HepG2 (cell line): Measurements from ENCODE around the gene ABCB11. TPM values are rescaled to one million over a fixed set of nuclear protein-coding genes. Genes with fewer than 3 reads are reported as not detected.

Source experiments
- BRCA1 ChIP-seq: sonication (generic); formaldehyde crosslinking; IDR thresholded peaks from 2 replicates; pipeline ENCODE4 v1.4.0; 2020; ENCODE audit warnings: missing genetic modification reagents
- GATAD2A ChIP-seq: IDR thresholded peaks from 2 replicates; pipeline ENCODE4 v1.6.1; 2016
- GTF3A ChIP-seq: sonication (generic); formaldehyde crosslinking; conservative IDR thresholded peaks from 2 replicates; pipeline ENCODE4 v1.4.0; 2020; ENCODE audit warnings: mild to moderate bottlenecking, missing genetic modification reagents
- HNF4G ChIP-seq, 2 experiments: sonication (generic) in 1 of 2; formaldehyde crosslinking in 1 of 2; IDR thresholded peaks; 2 replicates each; pipeline versions ENCODE4 v1.4.0 to v1.6.1; 2011 to 2020; ENCODE audit warnings: borderline replicate concordance in 2 of 2, low read depth in 2 of 2, mild to moderate bottlenecking in 2 of 2, low read length in 1 of 2, missing genetic modification reagents in 1 of 2, moderate library complexity in 1 of 2
- IRF2 ChIP-seq: IDR thresholded peaks from 2 replicates; pipeline ENCODE4 v1.6.1; 2018; ENCODE audit warnings: missing genetic modification reagents, missing compliant biosample characterization
- MTA3 ChIP-seq: sonication (generic); formaldehyde crosslinking; IDR thresholded peaks from 2 replicates; pipeline ENCODE4 v1.4.0; 2020; ENCODE audit warnings: missing genetic modification reagents
- SMC3 ChIP-seq: IDR thresholded peaks from 2 replicates; pipeline ENCODE4 v1.6.1; 2011; ENCODE audit warnings: low read length, improper control_type of control experiment
- SNAI1 ChIP-seq: sonication (generic); formaldehyde crosslinking; IDR thresholded peaks from 2 replicates; pipeline ENCODE4 v1.5.0; 2020; ENCODE audit warnings: mild to moderate bottlenecking, missing genetic modification reagents, borderline replicate concordance
- SP4 ChIP-seq: sonication (generic); formaldehyde crosslinking; IDR thresholded peaks from 2 replicates; pipeline ENCODE4 v1.8.1; 2023; ENCODE audit warnings: mild to moderate bottlenecking, missing genetic modification reagents
- TSC22D2 ChIP-seq: sonication (generic); formaldehyde crosslinking; IDR thresholded peaks from 2 replicates; pipeline ENCODE4 v1.5.1; 2020; ENCODE audit warnings: missing genetic modification reagents, mild to moderate bottlenecking, borderline replicate concordance
- ZBTB20 ChIP-seq: sonication (generic); formaldehyde crosslinking; IDR thresholded peaks from 2 replicates; pipeline ENCODE4 v1.8.1; 2023; ENCODE audit warnings: missing genetic modification reagents, low read depth, mild to moderate bottlenecking, borderline replicate concordance
- ZFX ChIP-seq: sonication (generic); formaldehyde crosslinking; IDR thresholded peaks from 2 replicates; pipeline ENCODE4 v1.4.0; 2020; ENCODE audit warnings: mild to moderate bottlenecking, low read depth, missing genetic modification reagents, moderate library complexity
- ZKSCAN8 ChIP-seq: IDR thresholded peaks from 2 replicates; pipeline ENCODE4 v1.6.1; 2016; ENCODE audit warnings: borderline replicate concordance, missing genetic modification reagents, missing compliant biosample characterization
- ZMYM4 ChIP-seq: sonication (generic); formaldehyde crosslinking; IDR thresholded peaks from 2 replicates; pipeline ENCODE4 v1.8.1; 2023; ENCODE audit warnings: mild to moderate bottlenecking, missing genetic modification reagents
- ZNF335 ChIP-seq: sonication (generic); formaldehyde crosslinking; IDR thresholded peaks from 2 replicates; pipeline ENCODE4 v1.4.0; 2020; ENCODE audit warnings: missing genetic modification reagents
- ZNF496 ChIP-seq: sonication (generic); formaldehyde crosslinking; IDR thresholded peaks from 2 replicates; pipeline ENCODE4 v1.8.1; 2023; ENCODE audit warnings: mild to moderate bottlenecking, moderate library complexity, missing genetic modification reagents; ENCODE audit not compliant: insufficient replicate concordance
- ZNF530 ChIP-seq: sonication (generic); formaldehyde crosslinking; IDR thresholded peaks from 2 replicates; pipeline ENCODE4 v1.5.0; 2020; ENCODE audit warnings: low read depth, mild to moderate bottlenecking, missing genetic modification reagents
- ZNF7 ChIP-seq: IDR thresholded peaks from 2 replicates; pipeline ENCODE4 v1.6.1; 2016; ENCODE audit warnings: missing biosample characterization, missing genetic modification reagents
- polyA plus RNA-seq, 8 experiments: library from polyadenylated mRNA; depleted of rRNA in 3 of 8; stranded (reverse) in 7 of 8; unstranded in 1 of 8; fragments of >200 nt; fragmentation: Illumina TruSeq in 4 of 8; extraction: Trizol in 4 of 8; gene quantifications; 2 replicates each; pipeline versions ENCODE4 v1.2.1 to v1.2.3, GENCODE V29; 2011 to 2016; ENCODE audit warnings: low read depth in 4 of 8, missing spikeins in 1 of 8, mixed read lengths in 1 of 8; ENCODE audit not compliant: insufficient read depth in 1 of 8
- total RNA-seq, 5 experiments: library from RNA; depleted of rRNA; stranded (reverse); fragments of >200 nt; fragmentation: Illumina TruSeq; extraction: Trizol; gene quantifications; 2 replicates each; pipeline ENCODE4 v1.2.3, GENCODE V29; 2016; ENCODE audit warnings: low read depth in 1 of 5
- TF ChIP-seq, protein P1 (sequence below): sonication (generic); formaldehyde crosslinking; conservative IDR thresholded peaks from 2 replicates; pipeline ENCODE4 v1.4.0; 2020; ENCODE audit warnings: missing genetic modification reagents
- TF ChIP-seq, protein P2 (sequence below): IDR thresholded peaks from 2 replicates; pipeline ENCODE4 v1.6.1; 2016; ENCODE audit warnings: missing compliant biosample characterization, missing genetic modification reagents, borderline replicate concordance
- TF ChIP-seq, protein P3 (sequence below): IDR thresholded peaks from 2 replicates; pipeline ENCODE4 v1.4.0; 2020; ENCODE audit warnings: mild to moderate bottlenecking, missing genetic modification reagents

ABCB11 gene
- total and polyA plus RNA-seq, 2 of the 13 experiments (the other 11 are each of a cell fraction or from before 2014, with no cell fraction given), result not detected

DNA sequence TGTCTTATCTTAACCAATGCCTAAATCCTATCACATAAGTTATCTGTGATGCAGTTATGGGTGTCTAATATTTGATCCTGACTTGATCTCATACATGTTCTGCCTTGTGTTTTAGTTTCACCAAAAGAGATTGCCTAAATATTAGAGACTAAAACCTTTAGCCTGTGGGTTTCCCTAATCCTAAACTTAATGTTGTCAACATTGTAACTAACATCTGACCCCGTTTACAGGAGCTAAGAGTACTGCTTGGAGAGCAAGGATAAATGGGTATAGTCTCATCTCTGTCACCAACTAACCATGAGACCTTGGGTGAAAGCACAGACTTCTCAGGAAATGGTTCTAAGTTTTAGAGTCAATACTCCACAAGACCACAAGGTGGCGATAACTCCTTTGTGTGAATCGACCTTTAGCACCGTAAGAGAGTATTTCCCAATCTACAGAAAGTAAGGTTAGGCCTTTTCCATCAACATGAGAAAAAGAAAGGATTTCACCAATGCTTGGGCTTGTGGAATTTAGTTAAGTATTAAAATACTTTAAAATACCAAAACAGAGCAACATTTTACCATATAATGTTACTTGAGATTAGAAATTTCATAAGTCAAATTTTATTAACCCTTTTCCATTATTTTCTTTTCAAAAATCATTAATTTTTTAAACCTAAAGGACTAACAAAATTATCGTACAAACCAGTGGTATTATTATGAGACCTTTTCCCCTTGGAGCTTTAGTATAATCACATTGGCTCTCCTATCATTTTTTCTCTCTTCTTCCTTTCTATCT is 69.5 kb downstream of the ABCB11 start (continued):
- TF ChIP-seq ZNF530 (CRISPR knock-in tag) (no peak), ZNF335 (CRISPR knock-in tag) (no peak), GATAD2A (CRISPR knock-in tag) (peak; percentile 66), TSC22D2 (0 out of 2 replicates have a peak, but pooled peaks have one; percentile 28), ZBTB20 (CRISPR knock-in tag) (no peak), IRF2 (CRISPR knock-in tag) (peak; percentile 72; the same call in 1 of the 2 replicates), ZKSCAN8 (0 out of 2 replicates have a peak, but pooled peaks have one; percentile 39), GTF3A (CRISPR knock-in tag) (no peak), SP4 (CRISPR knock-in tag) (no peak), ZFX (CRISPR knock-in tag) (peak; percentile 39; the same call in 1 of the 2 replicates), ZNF496 (CRISPR knock-in tag) (no peak), MTA3 (no peak), SNAI1 (CRISPR knock-in tag) (no peak), HNF4G (IDR thresholded peaks at IDR 0.05; ENCODE audit: borderline replicate concordance, low read depth, low read length) (peak; percentile 99), HNF4G (CRISPR knock-in tag; IDR thresholded peaks at IDR 0.05; ENCODE audit: borderline replicate concordance, low read depth) (peak; percentile 80), ZMYM4 (CRISPR knock-in tag) (peak; percentile 62; the same call in 1 of the 2 replicates), BRCA1 (CRISPR knock-in tag) (no peak), SMC3 (peak; percentile 79), ZNF7 (CRISPR knock-in tag) (no peak)
- TF ChIP-seq, protein P1, sequence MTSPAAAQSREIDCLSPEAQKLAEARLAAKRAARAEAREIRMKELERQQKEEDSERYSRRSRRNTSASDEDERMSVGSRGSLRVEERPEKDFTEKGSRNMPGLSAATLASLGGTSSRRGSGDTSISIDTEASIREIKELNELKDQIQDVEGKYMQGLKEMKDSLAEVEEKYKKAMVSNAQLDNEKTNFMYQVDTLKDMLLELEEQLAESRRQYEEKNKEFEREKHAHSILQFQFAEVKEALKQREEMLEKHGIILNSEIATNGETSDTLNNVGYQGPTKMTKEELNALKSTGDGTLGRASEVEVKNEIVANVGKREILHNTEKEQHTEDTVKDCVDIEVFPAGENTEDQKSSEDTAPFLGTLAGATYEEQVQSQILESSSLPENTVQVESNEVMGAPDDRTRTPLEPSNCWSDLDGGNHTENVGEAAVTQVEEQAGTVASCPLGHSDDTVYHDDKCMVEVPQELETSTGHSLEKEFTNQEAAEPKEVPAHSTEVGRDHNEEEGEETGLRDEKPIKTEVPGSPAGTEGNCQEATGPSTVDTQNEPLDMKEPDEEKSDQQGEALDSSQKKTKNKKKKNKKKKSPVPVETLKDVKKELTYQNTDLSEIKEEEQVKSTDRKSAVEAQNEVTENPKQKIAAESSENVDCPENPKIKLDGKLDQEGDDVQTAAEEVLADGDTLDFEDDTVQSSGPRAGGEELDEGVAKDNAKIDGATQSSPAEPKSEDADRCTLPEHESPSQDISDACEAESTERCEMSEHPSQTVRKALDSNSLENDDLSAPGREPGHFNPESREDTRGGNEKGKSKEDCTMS, result no peak
- TF ChIP-seq, protein P2, sequence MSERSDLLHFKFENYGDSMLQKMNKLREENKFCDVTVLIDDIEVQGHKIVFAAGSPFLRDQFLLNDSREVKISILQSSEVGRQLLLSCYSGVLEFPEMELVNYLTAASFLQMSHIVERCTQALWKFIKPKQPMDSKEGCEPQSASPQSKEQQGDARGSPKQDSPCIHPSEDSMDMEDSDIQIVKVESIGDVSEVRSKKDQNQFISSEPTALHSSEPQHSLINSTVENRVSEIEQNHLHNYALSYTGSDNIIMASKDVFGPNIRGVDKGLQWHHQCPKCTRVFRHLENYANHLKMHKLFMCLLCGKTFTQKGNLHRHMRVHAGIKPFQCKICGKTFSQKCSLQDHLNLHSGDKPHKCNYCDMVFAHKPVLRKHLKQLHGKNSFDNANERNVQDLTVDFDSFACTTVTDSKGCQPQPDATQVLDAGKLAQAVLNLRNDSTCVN (CRISPR knock-in tag), result no peak
- TF ChIP-seq, protein P3, sequence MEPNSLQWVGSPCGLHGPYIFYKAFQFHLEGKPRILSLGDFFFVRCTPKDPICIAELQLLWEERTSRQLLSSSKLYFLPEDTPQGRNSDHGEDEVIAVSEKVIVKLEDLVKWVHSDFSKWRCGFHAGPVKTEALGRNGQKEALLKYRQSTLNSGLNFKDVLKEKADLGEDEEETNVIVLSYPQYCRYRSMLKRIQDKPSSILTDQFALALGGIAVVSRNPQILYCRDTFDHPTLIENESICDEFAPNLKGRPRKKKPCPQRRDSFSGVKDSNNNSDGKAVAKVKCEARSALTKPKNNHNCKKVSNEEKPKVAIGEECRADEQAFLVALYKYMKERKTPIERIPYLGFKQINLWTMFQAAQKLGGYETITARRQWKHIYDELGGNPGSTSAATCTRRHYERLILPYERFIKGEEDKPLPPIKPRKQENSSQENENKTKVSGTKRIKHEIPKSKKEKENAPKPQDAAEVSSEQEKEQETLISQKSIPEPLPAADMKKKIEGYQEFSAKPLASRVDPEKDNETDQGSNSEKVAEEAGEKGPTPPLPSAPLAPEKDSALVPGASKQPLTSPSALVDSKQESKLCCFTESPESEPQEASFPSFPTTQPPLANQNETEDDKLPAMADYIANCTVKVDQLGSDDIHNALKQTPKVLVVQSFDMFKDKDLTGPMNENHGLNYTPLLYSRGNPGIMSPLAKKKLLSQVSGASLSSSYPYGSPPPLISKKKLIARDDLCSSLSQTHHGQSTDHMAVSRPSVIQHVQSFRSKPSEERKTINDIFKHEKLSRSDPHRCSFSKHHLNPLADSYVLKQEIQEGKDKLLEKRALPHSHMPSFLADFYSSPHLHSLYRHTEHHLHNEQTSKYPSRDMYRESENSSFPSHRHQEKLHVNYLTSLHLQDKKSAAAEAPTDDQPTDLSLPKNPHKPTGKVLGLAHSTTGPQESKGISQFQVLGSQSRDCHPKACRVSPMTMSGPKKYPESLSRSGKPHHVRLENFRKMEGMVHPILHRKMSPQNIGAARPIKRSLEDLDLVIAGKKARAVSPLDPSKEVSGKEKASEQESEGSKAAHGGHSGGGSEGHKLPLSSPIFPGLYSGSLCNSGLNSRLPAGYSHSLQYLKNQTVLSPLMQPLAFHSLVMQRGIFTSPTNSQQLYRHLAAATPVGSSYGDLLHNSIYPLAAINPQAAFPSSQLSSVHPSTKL (CRISPR knock-in tag), result peak; percentile 63
